Measurements from ENCODE around the gene DNAH17.
"Not testable (repeated sequence)": the region's sequence is repeated elsewhere in the genome, so short reads cannot be mapped to it uniquely, and the experiment has no call there.

DNAH17 gene

GRCh38 chr17:78474614-78475146 lies 102.5 kb downstream of the DNAH17 start:
- no peak for DNase-seq

- no peak for DNase-seq
Observed at GRCh38 chr17:78473951-78474613, 103.1 kb downstream of the DNAH17 start.

GRCh38 chr17:78472035-78472905 lies 104.9 kb downstream of the DNAH17 start:
- no peak for DNase-seq

- DNase-seq = no peak
Observed at GRCh38 chr17:78471635-78472034, 105.6 kb downstream of the DNAH17 start.

GRCh38 chr17:78469443-78469842 lies 107.8 kb downstream of the DNAH17 start:
- no peak for DNase-seq

GRCh38 chr17:78468366-78468765 lies 108.8 kb downstream of the DNAH17 start:
- no peak for DNase-seq

- no peak for DNase-seq
Observed at GRCh38 chr17:78466786-78467715, 110.1 kb downstream of the DNAH17 start.

GRCh38 chr17:78466109-78466785 lies 110.9 kb downstream of the DNAH17 start:
- DNase-seq = not testable (repeated sequence)

- DNase-seq = no peak
Observed at GRCh38 chr17:78462148-78462547, 115.0 kb downstream of the DNAH17 start.

- DNase-seq = no peak
Observed at GRCh38 chr17:78461799-78462053, 115.5 kb downstream of the DNAH17 start.

GRCh38 chr17:78460951-78461798 lies 116.0 kb downstream of the DNAH17 start:
- DNase-seq = no peak

- no peak for DNase-seq
Observed at GRCh38 chr17:78460176-78460675, 117.0 kb downstream of the DNAH17 start.

GRCh38 chr17:78459696-78460095 lies 117.5 kb downstream of the DNAH17 start:
- no peak for DNase-seq

GRCh38 chr17:78458736-78459335 lies 118.4 kb downstream of the DNAH17 start:
- DNase-seq = peak; percentile 79

- no peak for DNase-seq
Observed at GRCh38 chr17:78458091-78458490, 119.1 kb downstream of the DNAH17 start.

GRCh38 chr17:78454346-78454745 lies 122.8 kb downstream of the DNAH17 start:
- no peak for DNase-seq

- DNase-seq = no peak
Observed at GRCh38 chr17:78451753-78452152, 125.4 kb downstream of the DNAH17 start.

- DNase-seq = peak; percentile 82
Observed at GRCh38 chr17:78450696-78451345, 126.4 kb downstream of the DNAH17 start.

GRCh38 chr17:78449983-78450595 lies 127.1 kb downstream of the DNAH17 start:
- peak; percentile 51 for DNase-seq
